ENCODE measurements around the gene IL6R. TPM values are rescaled to one million over a fixed set of nuclear protein-coding genes. Genes with fewer than 3 reads are reported as not detected.

Gene IL6R
- total RNA-seq, 4 donors from 2014 or later = 31.6 to 53.7 (median 33.5) TPM

DNA sequence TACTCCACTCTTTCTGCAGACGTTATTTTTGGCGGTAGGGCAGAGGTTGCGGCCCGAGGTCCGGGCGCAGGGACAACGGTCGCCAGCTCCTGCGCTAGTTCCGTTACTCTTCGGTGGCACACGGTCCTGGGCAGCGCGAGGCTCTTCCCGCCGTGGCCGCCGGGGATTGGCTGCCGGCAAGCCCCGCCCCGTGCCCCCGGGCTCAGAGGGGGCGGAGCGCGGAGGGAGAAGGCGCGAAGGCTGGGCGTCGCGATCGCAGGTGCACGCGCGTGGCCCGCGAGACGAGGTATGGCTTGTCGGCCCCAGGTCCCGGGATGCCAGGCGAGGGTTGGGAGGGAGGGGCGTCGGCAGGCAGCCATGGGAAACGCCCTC, 97.6 kb downstream of the IL6R start:
- Histone ChIP-seq H3K4me3 (peak overlapping the region in 3 of 4 donors; percentile 30 to 61 (median 53)), H3K27ac (peak overlapping the region in 1 of 4 donors; percentile 80), H3K4me1 (peaks cover 0 to 24% (median 7%) of the 10 kb centered on the region in 4 donors), H3K27me3 (peaks cover 0 to 74% of the 10 kb centered on the region in 2 donors), H3K9me3 (peaks cover 0 to 16% (median 0%) of the 10 kb centered on the region in 4 donors), H3K36me3 (no peaks in the 10 kb centered on the region)
- WGBS, 2 donors = 18 to 19% methylated on average over 33 to 41 of the region's 43 CpGs
- DNase-seq (ENCODE audit: low spot score in 2 of 2) = no peak
- TF ChIP-seq, protein P1, sequence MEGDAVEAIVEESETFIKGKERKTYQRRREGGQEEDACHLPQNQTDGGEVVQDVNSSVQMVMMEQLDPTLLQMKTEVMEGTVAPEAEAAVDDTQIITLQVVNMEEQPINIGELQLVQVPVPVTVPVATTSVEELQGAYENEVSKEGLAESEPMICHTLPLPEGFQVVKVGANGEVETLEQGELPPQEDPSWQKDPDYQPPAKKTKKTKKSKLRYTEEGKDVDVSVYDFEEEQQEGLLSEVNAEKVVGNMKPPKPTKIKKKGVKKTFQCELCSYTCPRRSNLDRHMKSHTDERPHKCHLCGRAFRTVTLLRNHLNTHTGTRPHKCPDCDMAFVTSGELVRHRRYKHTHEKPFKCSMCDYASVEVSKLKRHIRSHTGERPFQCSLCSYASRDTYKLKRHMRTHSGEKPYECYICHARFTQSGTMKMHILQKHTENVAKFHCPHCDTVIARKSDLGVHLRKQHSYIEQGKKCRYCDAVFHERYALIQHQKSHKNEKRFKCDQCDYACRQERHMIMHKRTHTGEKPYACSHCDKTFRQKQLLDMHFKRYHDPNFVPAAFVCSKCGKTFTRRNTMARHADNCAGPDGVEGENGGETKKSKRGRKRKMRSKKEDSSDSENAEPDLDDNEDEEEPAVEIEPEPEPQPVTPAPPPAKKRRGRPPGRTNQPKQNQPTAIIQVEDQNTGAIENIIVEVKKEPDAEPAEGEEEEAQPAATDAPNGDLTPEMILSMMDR (IDR thresholded peaks at IDR 0.05) = no peak
- TF ChIP-seq POLR2A (IDR thresholded peaks at IDR 0.05) (no peak), EP300 (IDR thresholded peaks at IDR 0.05) (no peak)

- no peak overlapping the region for H3K4me3 ChIP-seq
- peaks cover 0 to 68% of the 10 kb centered on the region in 2 donors for H3K27me3 ChIP-seq
- 73 to 74% methylated on average over 5 of the region's 5 CpGs for WGBS, 2 donors
- H3K9me3 ChIP-seq = peaks cover 0 to 16% (median 0%) of the 10 kb centered on the region in 4 donors
- no peak for DNase-seq (ENCODE audit: low spot score in 2 of 2)
- H3K27ac ChIP-seq = no peak overlapping the region
- no peak for TF ChIP-seq EP300 (IDR thresholded peaks at IDR 0.05)
- TF ChIP-seq POLR2A (IDR thresholded peaks at IDR 0.05) = no peak
- TF ChIP-seq, protein P1 (IDR thresholded peaks at IDR 0.05) = no peak
- peaks cover 0 to 24% (median 7%) of the 10 kb centered on the region in 4 donors for H3K4me1 ChIP-seq
- no peaks in the 10 kb centered on the region for H3K36me3 ChIP-seq
Measured at GRCh38 chr1:154503898-154504297, 98.8 kb downstream of the IL6R start.

- Histone ChIP-seq H3K27ac (no peak overlapping the region), H3K4me1 (no peaks in the 10 kb centered on the region), H3K4me3 (no peak overlapping the region), H3K27me3 (peaks cover 0 to 17% of the 10 kb centered on the region in 2 donors), H3K9me3 (no peaks in the 10 kb centered on the region), H3K36me3 (no peaks in the 10 kb centered on the region)
- 78 to 79% methylated on average over 3 of the region's 3 CpGs for WGBS, 2 donors
- DNase-seq (ENCODE audit: low spot score in 2 of 2) = no peak
- TF ChIP-seq, protein P1 (IDR thresholded peaks at IDR 0.05) = no peak
- TF ChIP-seq EP300 (IDR thresholded peaks at IDR 0.05) = no peak
- TF ChIP-seq POLR2A (IDR thresholded peaks at IDR 0.05) = no peak
Measured at GRCh38 chr1:154512760-154513159, 107.6 kb downstream of the IL6R start.

GRCh38 chr1:154514066-154514553, 109.0 kb downstream of the IL6R start:
- Histone ChIP-seq H3K9me3 (no peaks in the 10 kb centered on the region), H3K4me3 (no peak overlapping the region), H3K27ac (no peak overlapping the region), H3K4me1 (no peaks in the 10 kb centered on the region), H3K36me3 (no peaks in the 10 kb centered on the region), H3K27me3 (peaks cover 0 to 13% of the 10 kb centered on the region in 2 donors)
- TF ChIP-seq POLR2A (IDR thresholded peaks at IDR 0.05) = no peak
- no peak for TF ChIP-seq EP300 (IDR thresholded peaks at IDR 0.05)
- TF ChIP-seq, protein P1 (IDR thresholded peaks at IDR 0.05) = no peak
- 51 to 54% methylated on average over 7 of the region's 7 CpGs for WGBS, 2 donors
- DNase-seq (ENCODE audit: low spot score in 2 of 2) = no peak

- Histone ChIP-seq H3K27me3 (peaks cover 0 to 8% of the 10 kb centered on the region in 2 donors), H3K4me1 (peaks cover 0 to 12% (median 0%) of the 10 kb centered on the region in 4 donors), H3K9me3 (no peaks in the 10 kb centered on the region), H3K4me3 (no peak overlapping the region), H3K36me3 (no peaks in the 10 kb centered on the region), H3K27ac (no peak overlapping the region)
- TF ChIP-seq POLR2A (IDR thresholded peaks at IDR 0.05) = no peak
- TF ChIP-seq, protein P1 (IDR thresholded peaks at IDR 0.05) = no peak
- no peak for TF ChIP-seq EP300 (IDR thresholded peaks at IDR 0.05)
- WGBS, 2 donors = 91 to 92% methylated on average over 11 of the region's 11 CpGs
- no peak for DNase-seq (ENCODE audit: low spot score in 2 of 2)
Measured at GRCh38 chr1:154517661-154518060, 112.5 kb downstream of the IL6R start.

Other genes with a start within 250 kb of the IL6R start
- gene TPM3, start 213.2 kb upstream of the IL6R start, total RNA-seq = 100 to 1,000 TPM; 170 to 251 (median 222) TPM
- not detected for gene CFAP141, start 199.0 kb upstream of the IL6R start, total RNA-seq
- 10 to 100 TPM; 43.5 to 68.2 (median 55.7) TPM for gene UBAP2L, start 184.4 kb upstream of the IL6R start, total RNA-seq
- 100 to 1,000 TPM in 3 of 4 donors, 10 to 100 TPM in 1; 93.9 to 120 (median 111) TPM for gene HAX1, start 132.7 kb upstream of the IL6R start, total RNA-seq
- gene AQP10, start 84.2 kb upstream of the IL6R start, total RNA-seq = under 1 TPM in 1 of 4 donors, not detected in 3; 0.21 TPM
- gene ATP8B2, start 79.8 kb upstream of the IL6R start, total RNA-seq = 100 to 1,000 TPM; 136 to 261 (median 156) TPM
- gene TDRD10, start 96.9 kb downstream of the IL6R start, total RNA-seq = 1 to 10 TPM; 6.7 to 9.0 (median 7.6) TPM
- gene SHE, start 97.1 kb downstream of the IL6R start, total RNA-seq = 10 to 100 TPM in 3 of 4 donors, 1 to 10 TPM in 1; 9.0 to 24.6 (median 18.0) TPM
- gene UBE2Q1, start 153.3 kb downstream of the IL6R start, total RNA-seq = 10 to 100 TPM; 14.9 to 69.8 (median 18.9) TPM
- not detected for gene CHRNB2, start 162.4 kb downstream of the IL6R start, total RNA-seq
- 100 to 1,000 TPM; 105 to 120 (median 107) TPM for gene ADAR, start 202.8 kb downstream of the IL6R start, total RNA-seq